A673 (cell line): Measurements from ENCODE around the gene ATP6V1G3.

Experiments
- EZH2 ChIP-seq: fragments of 200-600 bp; sonication (generic); IDR thresholded peaks from 2 replicates; pipeline ENCODE4 v1.6.1; 2017; ENCODE audit warnings: borderline replicate concordance, low read depth, mild to moderate bottlenecking, mixed read lengths, antibody characterized with exemption, low read length; ENCODE audit not compliant: poor library complexity, severe bottlenecking
- TF ChIP-seq, protein P1 (sequence below): fragments of 300-800, 200-600 bp; sonication (generic); conservative IDR thresholded peaks from 2 replicates; pipeline ENCODE4 v1.5.1; 2017; ENCODE audit warnings: low read depth, mild to moderate bottlenecking, antibody characterized with exemption, low read length, moderate library complexity, mixed read lengths

DNA sequence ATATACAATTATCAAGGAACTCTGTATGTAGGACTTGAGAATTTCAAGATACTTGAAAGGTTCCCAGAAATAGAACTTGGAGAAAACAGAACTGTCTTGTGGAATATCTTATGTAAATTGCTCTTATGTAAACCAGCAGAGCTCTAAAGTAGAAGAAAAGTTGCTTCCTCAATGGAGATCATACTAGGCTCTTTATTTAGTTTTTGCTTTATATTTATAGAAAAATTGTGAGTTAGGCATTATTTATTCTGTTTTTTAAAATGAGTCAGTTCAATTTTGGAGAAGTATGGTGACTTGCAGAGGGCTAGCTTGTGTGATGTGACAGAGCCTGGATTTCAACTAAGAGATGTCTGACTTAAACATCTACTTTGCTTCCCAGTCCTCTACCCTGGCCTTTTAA is 40.4 kb downstream of the ATP6V1G3 start:
- TF ChIP-seq, protein P1, sequence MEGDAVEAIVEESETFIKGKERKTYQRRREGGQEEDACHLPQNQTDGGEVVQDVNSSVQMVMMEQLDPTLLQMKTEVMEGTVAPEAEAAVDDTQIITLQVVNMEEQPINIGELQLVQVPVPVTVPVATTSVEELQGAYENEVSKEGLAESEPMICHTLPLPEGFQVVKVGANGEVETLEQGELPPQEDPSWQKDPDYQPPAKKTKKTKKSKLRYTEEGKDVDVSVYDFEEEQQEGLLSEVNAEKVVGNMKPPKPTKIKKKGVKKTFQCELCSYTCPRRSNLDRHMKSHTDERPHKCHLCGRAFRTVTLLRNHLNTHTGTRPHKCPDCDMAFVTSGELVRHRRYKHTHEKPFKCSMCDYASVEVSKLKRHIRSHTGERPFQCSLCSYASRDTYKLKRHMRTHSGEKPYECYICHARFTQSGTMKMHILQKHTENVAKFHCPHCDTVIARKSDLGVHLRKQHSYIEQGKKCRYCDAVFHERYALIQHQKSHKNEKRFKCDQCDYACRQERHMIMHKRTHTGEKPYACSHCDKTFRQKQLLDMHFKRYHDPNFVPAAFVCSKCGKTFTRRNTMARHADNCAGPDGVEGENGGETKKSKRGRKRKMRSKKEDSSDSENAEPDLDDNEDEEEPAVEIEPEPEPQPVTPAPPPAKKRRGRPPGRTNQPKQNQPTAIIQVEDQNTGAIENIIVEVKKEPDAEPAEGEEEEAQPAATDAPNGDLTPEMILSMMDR = no peak
- no peak for TF ChIP-seq EZH2
